H1 (cell line): ENCODE data around the gene OR5AU1. TPM values are rescaled to one million over a fixed set of nuclear protein-coding genes. Genes with fewer than 3 reads are reported as not detected.

Experiments
- CTCF ChIA-PET: fragments of 300-600 bp; sonication (Branson Sonifier 250); formaldehyde crosslinking; loops from one replicate; lab custom pipeline; 2021; ENCODE audit not compliant: partially characterized antibody; lab: Charles Lee
- POLR2A ChIA-PET: fragments of 300-600 bp; sonication (Branson Sonifier 250); formaldehyde crosslinking; loops from one replicate; lab custom pipeline; 2021; ENCODE audit warnings: inconsistent platforms; ENCODE audit not compliant: partially characterized antibody; lab: Charles Lee
- DNase-seq, 2 experiments: peaks; one replicate each; pipeline versions ENCODE4 v3.0.0 to v3.0.0-alpha.2; 2010 to 2022; ENCODE audit warnings: low spot score in 2 of 2, low read depth in 1 of 2, mixed read lengths in 1 of 2
- FAIRE-seq: peaks from 2 replicates; lab custom pipeline; 2011; peaks lifted over from hg19 to GRCh38; lab: Jason Lieb, UNC
- H2AFZ ChIP-seq: 2 replicates; pipeline ENCODE4 v1.8.1; 2012; ENCODE audit warnings: low read length, inconsistent platforms
- H2AK5ac ChIP-seq: 2 replicates; pipeline ENCODE4 v1.6.1; 2013; ENCODE audit warnings: low read depth, low read length
- H2BK120ac ChIP-seq: replicated peaks from 2 replicates; pipeline ENCODE3; 2013; ENCODE audit warnings: low read depth, low read length, inconsistent platforms
- H2BK12ac ChIP-seq: 2 replicates; pipeline ENCODE4 v1.6.1; 2013; ENCODE audit warnings: low read depth, low read length
- H2BK15ac ChIP-seq: 2 replicates; pipeline ENCODE4 v1.6.1; 2013; ENCODE audit warnings: low read length
- H2BK20ac ChIP-seq: 2 replicates; pipeline ENCODE4 v1.6.1; 2013; ENCODE audit warnings: low read length
- H2BK5ac ChIP-seq: 2 replicates; pipeline ENCODE4 v1.6.1; 2013; ENCODE audit warnings: low read depth, low read length
- H3K14ac ChIP-seq: 2 replicates; pipeline ENCODE4 v1.6.1; 2013; ENCODE audit warnings: inconsistent platforms; ENCODE audit not compliant: insufficient read length
- H3K18ac ChIP-seq: 2 replicates; pipeline ENCODE4 v1.6.1; 2013; ENCODE audit warnings: low read length; ENCODE audit errors: extremely low read depth
- H3K23ac ChIP-seq: 2 replicates; pipeline ENCODE4 v1.6.1; 2013; ENCODE audit warnings: inconsistent platforms; ENCODE audit not compliant: insufficient read length
- H3K23me2 ChIP-seq: 2 replicates; pipeline ENCODE4 v1.6.1; 2013; ENCODE audit warnings: low read depth, low read length
- H3K27ac ChIP-seq: 2 replicates; pipeline ENCODE4 v1.6.1; 2011; ENCODE audit warnings: low read depth, low read length, inconsistent platforms
- H3K27me3 ChIP-seq, 4 experiments: replicated peaks in 1 of 4; 1 replicate in 1 of 4; 2 replicates in 3 of 4; pipeline versions ENCODE4 v1.6.1 to v1.8.1; 2011 to 2013; ENCODE audit warnings: low read length in 3 of 4, mild to moderate bottlenecking in 3 of 4, inconsistent platforms in 2 of 4, mixed read lengths in 2 of 4, moderate library complexity in 1 of 4; ENCODE audit not compliant: control insufficient read depth in 3 of 4, insufficient read depth in 3 of 4; ENCODE audit errors: extremely low read depth in 1 of 4
- H3K36me3 ChIP-seq, 4 experiments: 2 replicates each; pipeline versions ENCODE4 v1.6.1 to v1.8.1; 2011 to 2013; ENCODE audit warnings: mild to moderate bottlenecking in 4 of 4, low read length in 3 of 4, moderate library complexity in 2 of 4, control low read depth in 1 of 4, inconsistent platforms in 1 of 4; ENCODE audit not compliant: insufficient read depth in 4 of 4, control insufficient read depth in 2 of 4
- H3K4ac ChIP-seq: replicated peaks from 2 replicates; pipeline ENCODE3; 2013; ENCODE audit warnings: low read length, low read depth, mixed read lengths, inconsistent platforms; ENCODE audit not compliant: insufficient read length
- H3K4me1 ChIP-seq, 4 experiments: replicated peaks in 1 of 4; 1 replicate in 1 of 4; 2 replicates in 3 of 4; pipeline versions ENCODE4 v1.6.1 to v1.8.1; 2011 to 2013; ENCODE audit warnings: low read length in 3 of 4, inconsistent platforms in 2 of 4, mixed read lengths in 1 of 4; ENCODE audit not compliant: insufficient read depth in 4 of 4, control insufficient read depth in 3 of 4
- H3K4me2 ChIP-seq, 2 experiments: 2 replicates each; pipeline versions ENCODE4 v1.6.1 to v1.8.1; 2011 to 2013; ENCODE audit warnings: low read depth in 2 of 2, low read length in 2 of 2, control low read depth in 1 of 2, inconsistent platforms in 1 of 2, mild to moderate bottlenecking in 1 of 2; ENCODE audit not compliant: insufficient read depth in 1 of 2
- H3K4me3 ChIP-seq, 4 experiments: fragments of 200-600, 300-600 bp in 1 of 4; sonication (generic), shearing (Covaris generic), sonication (Bioruptor Twin) in 1 of 4; 2 replicates each; pipeline versions ENCODE4 v1.5.1 to v1.8.1; 2011 to 2016; ENCODE audit warnings: low read length in 4 of 4, low read depth in 3 of 4, control low read depth in 2 of 4, inconsistent platforms in 2 of 4, mild to moderate bottlenecking in 2 of 4, mixed read lengths in 1 of 4, moderate library complexity in 1 of 4; ENCODE audit not compliant: insufficient read depth in 2 of 4; ENCODE audit errors: extremely low read depth in 1 of 4
- H3K56ac ChIP-seq: replicated peaks from 2 replicates; pipeline ENCODE3; 2013; ENCODE audit warnings: low read depth, mild to moderate bottlenecking, mixed read lengths, low read length, inconsistent platforms; ENCODE audit not compliant: insufficient read length
- H3K79me1 ChIP-seq: 2 replicates; pipeline ENCODE4 v1.6.1; 2013; ENCODE audit warnings: low read depth, low read length, control low read depth
- H3K79me2 ChIP-seq, 2 experiments: 2 replicates each; pipeline versions ENCODE4 v1.6.1 to v1.8.1; 2012 to 2013; ENCODE audit warnings: low read length in 2 of 2, mild to moderate bottlenecking in 2 of 2, inconsistent platforms in 1 of 2; ENCODE audit not compliant: insufficient read depth in 2 of 2, control insufficient read depth in 1 of 2
- H3K9ac ChIP-seq, 4 experiments: replicated peaks in 1 of 4; 1 replicate in 1 of 4; 2 replicates in 3 of 4; pipeline versions ENCODE4 v1.6.1 to v1.8.1; 2011 to 2013; ENCODE audit warnings: low read depth in 3 of 4, low read length in 3 of 4, control low read depth in 2 of 4, mild to moderate bottlenecking in 2 of 4, moderate library complexity in 2 of 4, inconsistent platforms in 1 of 4; ENCODE audit errors: extremely low read depth in 1 of 4
- H3K9me3 ChIP-seq, 2 experiments: 2 replicates each; pipeline versions ENCODE4 v1.6.1 to v1.8.1; 2012 to 2013; ENCODE audit warnings: mild to moderate bottlenecking in 2 of 2, moderate library complexity in 2 of 2, control low read depth in 1 of 2, inconsistent platforms in 1 of 2, low read depth in 1 of 2, low read length in 1 of 2, mixed read lengths in 1 of 2; ENCODE audit not compliant: insufficient read depth in 2 of 2
- H4K20me1 ChIP-seq, 2 experiments: replicated peaks in 1 of 2; 2 replicates each; pipeline versions ENCODE3 to v1.8.1; 2011 to 2013; ENCODE audit warnings: inconsistent platforms in 2 of 2, low read length in 2 of 2, mild to moderate bottlenecking in 1 of 2; ENCODE audit not compliant: insufficient read depth in 2 of 2, control insufficient read depth in 1 of 2
- H4K5ac ChIP-seq: 2 replicates; pipeline ENCODE4 v1.6.1; 2013; ENCODE audit warnings: low read length, low read depth, mixed read lengths, inconsistent platforms; ENCODE audit not compliant: insufficient read length
- H4K8ac ChIP-seq: 2 replicates; pipeline ENCODE4 v1.8.0; 2013; ENCODE audit warnings: mild to moderate bottlenecking, moderate library complexity, low read length, inconsistent platforms; ENCODE audit not compliant: insufficient read depth; ENCODE audit errors: extremely low read depth
- H4K91ac ChIP-seq: replicated peaks from 2 replicates; pipeline ENCODE3; 2013; ENCODE audit warnings: low read length, mixed read lengths, inconsistent platforms; ENCODE audit not compliant: insufficient read length
- BRCA1 ChIP-seq: IDR thresholded peaks from 2 replicates; pipeline ENCODE4 v1.6.1; 2012; ENCODE audit warnings: low read depth, low read length, improper control_type of control experiment
- KDM4A ChIP-seq: IDR thresholded peaks from one replicate; pipeline ENCODE4 v1.7.1; 2012; ENCODE audit warnings: low read depth, mild to moderate bottlenecking, moderate library complexity, low read length, inconsistent platforms; ENCODE audit not compliant: severe bottlenecking
- KDM5A ChIP-seq: fragments of 200-600 bp; IDR thresholded peaks from 2 replicates; pipeline ENCODE4 v1.7.1; 2012; ENCODE audit warnings: mild to moderate bottlenecking, low read length, inconsistent platforms, mixed read lengths
- MAX ChIP-seq: IDR thresholded peaks from 2 replicates; pipeline ENCODE4 v1.6.1; 2012; ENCODE audit warnings: inconsistent platforms
- POLR2A ChIP-seq, 2 experiments: IDR thresholded peaks; 1 replicate in 1 of 2; 2 replicates in 1 of 2; pipeline ENCODE4 v1.6.1; 2011; ENCODE audit warnings: low read depth in 2 of 2, low read length in 2 of 2, mild to moderate bottlenecking in 2 of 2; ENCODE audit errors: control extremely low read depth in 1 of 2
- POLR2AphosphoS5 ChIP-seq: IDR thresholded peaks from 2 replicates; pipeline ENCODE4 v1.6.1; 2011; ENCODE audit warnings: low read depth, low read length
- SP2 ChIP-seq: IDR thresholded peaks from 2 replicates; pipeline ENCODE4 v1.6.1; 2012; ENCODE audit warnings: mild to moderate bottlenecking, low read length, inconsistent platforms
- SUZ12 ChIP-seq: fragments of 200-600 bp; sonication (generic); IDR thresholded peaks from 2 replicates; pipeline ENCODE4 v1.6.1; 2012; ENCODE audit warnings: mild to moderate bottlenecking, inconsistent platforms, low read length, moderate library complexity, mixed read lengths
- TAF1 ChIP-seq: IDR thresholded peaks from 2 replicates; pipeline ENCODE4 v1.6.1; 2011; ENCODE audit warnings: mild to moderate bottlenecking, low read depth, low read length
- TAF7 ChIP-seq: optimal IDR thresholded peaks from 2 replicates; pipeline ENCODE3; 2011; ENCODE audit warnings: low read depth, mild to moderate bottlenecking, inconsistent platforms, low read length, moderate library complexity, borderline replicate concordance
- TCF12 ChIP-seq: IDR thresholded peaks from 2 replicates; pipeline ENCODE4 v1.6.1; 2011; ENCODE audit warnings: low read depth, mild to moderate bottlenecking, low read length
- YY1 ChIP-seq: IDR thresholded peaks from 2 replicates; pipeline ENCODE4 v1.6.1; 2011; ENCODE audit warnings: low read depth, mild to moderate bottlenecking, low read length
- WGBS, 2 experiments: shearing (Covaris generic) in 1 of 2; methylation state at CpG; one replicate each; pipeline versions ENCODE4 v1.1.6 to v1.1.7; 2013 to 2015; ENCODE audit warnings: low lambda C conversion rate in 2 of 2, mixed read lengths in 2 of 2, inconsistent platforms in 1 of 2, low coverage in 1 of 2, missing lambda C conversion rate in 1 of 2; ENCODE audit not compliant: insufficient replicate concordance in 2 of 2, insufficient coverage in 1 of 2, insufficient read length in 1 of 2; ENCODE audit errors: extremely low coverage in 1 of 2, missing lambda C conversion rate in 1 of 2; 5-methylcytosine and 5-hydroxymethylcytosine counted together
- polyA plus RNA-seq, 7 experiments: library from polyadenylated mRNA; depleted of rRNA in 3 of 7; stranded (reverse) in 5 of 7; unstranded in 2 of 7; fragments of >200 nt in 5 of 7; fragments of 200-250 nt in 2 of 7; gene quantifications; 1 replicate in 5 of 7; 2 replicates in 1 of 7; 4 replicates in 1 of 7; pipeline versions ENCODE4 v1.2.1 to v1.2.3, GENCODE V29; 2011 to 2013; ENCODE audit warnings: missing spikeins in 2 of 7, mixed read lengths in 2 of 7
- total RNA-seq: library from RNA; stranded (reverse); fragmentation: NEBNext Ultra II Directional; extraction: Animal tissue kit (Norgen Biotek cat#: 25700); gene quantifications from 2 replicates; pipeline ENCODE4 v1.2.1, GENCODE V29; 2021

Gene OR5AU1
- total and polyA plus RNA-seq, 2 of the 8 experiments (the other 6 are each of a cell fraction or from before 2014, with no cell fraction given): not detected

GRCh38 chr14:21204167-21205025 lies 48.5 kb upstream of the OR5AU1 start:
- CTCF ChIA-PET: no interaction called here
- TF ChIP-seq YY1 (no peak), BRCA1 (no peak), MAX (no peak), POLR2A (IDR thresholded peaks at IDR 0.05; ENCODE audit: control extremely low read depth in 1 of 2, low read depth in 2 of 2, low read length in 2 of 2) (peak; percentile 50 to 65; a peak in 2 of 3 replicates), SUZ12 (no peak), TCF12 (no peak), KDM5A (no peak), SP2 (no peak), KDM4A (no peak), TAF1 (no peak), TAF7 (no peak), POLR2AphosphoS5 (0 out of 2 replicates have a peak, but pooled peaks have one; percentile 62)

More at GRCh38 chr14:21204167-21205025, 48.5 kb upstream of the OR5AU1 start:
- H3K14ac ChIP-seq: no peak overlapping the region
- H3K23ac ChIP-seq: no peak overlapping the region
- H3K56ac ChIP-seq: no peak overlapping the region
- peaks cover 6 to 35% (median 20%) of the 10 kb centered on the region in 4 experiments; a peak in 7 of 8 replicates for H3K36me3 ChIP-seq
- no peak overlapping the region for H4K5ac ChIP-seq
- no peak overlapping the region for H2BK15ac ChIP-seq
- H2AFZ ChIP-seq: no peak overlapping the region
- H3K79me1 ChIP-seq: 0 out of 2 replicates have a peak, but pooled peaks cover 3% of the 10 kb centered on the region
- H2BK120ac ChIP-seq: no peak overlapping the region
- no peak for FAIRE-seq
- peaks cover 4 to 6% of the 10 kb centered on the region in 2 experiments for H4K20me1 ChIP-seq
- no peak overlapping the region for H3K18ac ChIP-seq
- H3K4me1 ChIP-seq: peaks cover 0 to 9% (median 2%) of the 10 kb centered on the region in 4 experiments; a peak in 5 of 7 replicates
- H2BK12ac ChIP-seq: no peak overlapping the region
- H3K4me3 ChIP-seq: no peak overlapping the region
- H4K8ac ChIP-seq: no peak overlapping the region
- DNase-seq: no peak
- H3K27ac ChIP-seq: no peak overlapping the region
- no peak overlapping the region for H2AK5ac ChIP-seq
- WGBS, 2 experiments: 86% methylated on average over 8 of the region's 8 CpGs; no CpG with 5 or more reads in 1 of the 2 experiments
- POLR2A ChIA-PET: interaction anchor here (1.0 to 7.6 kb wide), 18 partner anchors 7 to 547 kb away, joined by 3 to 101 read pairs (median 4); partner anchors contain the start of genes ARHGEF40 and HNRNPC
- H3K9ac ChIP-seq: no peak overlapping the region
- no peaks in the 10 kb centered on the region for H3K23me2 ChIP-seq
- no peaks in the 10 kb centered on the region for H3K9me3 ChIP-seq
- no peak overlapping the region for H3K4me2 ChIP-seq
- no peak overlapping the region for H3K4ac ChIP-seq
- no peaks in the 10 kb centered on the region for H3K79me2 ChIP-seq
- H4K91ac ChIP-seq: no peak overlapping the region
- no peak overlapping the region for H2BK5ac ChIP-seq
- H2BK20ac ChIP-seq: no peak overlapping the region
- H3K27me3 ChIP-seq: no peaks in the 10 kb centered on the region
